Renal cortical epithelial cell (primary cell): ENCODE data around the gene POPDC2. TPM values are rescaled to one million over a fixed set of nuclear protein-coding genes. Genes with fewer than 3 reads are reported as not detected.
A peak's percentile ranks its signal among the peaks of the same experiment; 100 is the strongest.

Source experiments
- DNase-seq: peaks from one replicate; pipeline ENCODE4 v3.0.0-alpha.2; 2011; ENCODE audit warnings: low read depth
- total RNA-seq: library from RNA; depleted of rRNA; stranded (reverse); fragments of >200 nt; gene quantifications from 2 replicates; pipeline ENCODE4 v1.2.3, GENCODE V29; 2014

The POPDC2 gene
- total RNA-seq, 1 donor from 2014 or later, result 0.40 TPM

DNA sequence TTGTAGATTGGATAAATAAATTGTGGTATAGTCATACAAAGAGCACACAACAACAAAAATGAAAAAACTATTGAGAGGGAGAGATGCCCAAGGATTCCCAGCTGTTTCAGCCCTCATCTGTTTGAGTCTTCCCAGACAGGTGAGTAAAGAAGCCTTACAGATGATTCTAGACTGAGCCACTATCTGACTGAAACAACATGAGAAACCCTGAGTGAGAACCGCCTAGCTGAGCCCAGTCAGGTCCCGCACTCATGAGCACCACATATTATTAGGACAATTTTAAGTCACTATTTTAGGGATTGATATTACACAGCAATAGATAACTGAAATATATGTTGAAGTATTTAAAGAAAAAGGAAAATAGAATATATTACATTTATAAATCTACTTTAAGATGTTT is 19.0 kb downstream of the POPDC2 start:
- DNase-seq, result no peak

- no peak for DNase-seq
Observed at GRCh38 chr3:119639494-119640350, 20.7 kb downstream of the POPDC2 start.

DNA sequence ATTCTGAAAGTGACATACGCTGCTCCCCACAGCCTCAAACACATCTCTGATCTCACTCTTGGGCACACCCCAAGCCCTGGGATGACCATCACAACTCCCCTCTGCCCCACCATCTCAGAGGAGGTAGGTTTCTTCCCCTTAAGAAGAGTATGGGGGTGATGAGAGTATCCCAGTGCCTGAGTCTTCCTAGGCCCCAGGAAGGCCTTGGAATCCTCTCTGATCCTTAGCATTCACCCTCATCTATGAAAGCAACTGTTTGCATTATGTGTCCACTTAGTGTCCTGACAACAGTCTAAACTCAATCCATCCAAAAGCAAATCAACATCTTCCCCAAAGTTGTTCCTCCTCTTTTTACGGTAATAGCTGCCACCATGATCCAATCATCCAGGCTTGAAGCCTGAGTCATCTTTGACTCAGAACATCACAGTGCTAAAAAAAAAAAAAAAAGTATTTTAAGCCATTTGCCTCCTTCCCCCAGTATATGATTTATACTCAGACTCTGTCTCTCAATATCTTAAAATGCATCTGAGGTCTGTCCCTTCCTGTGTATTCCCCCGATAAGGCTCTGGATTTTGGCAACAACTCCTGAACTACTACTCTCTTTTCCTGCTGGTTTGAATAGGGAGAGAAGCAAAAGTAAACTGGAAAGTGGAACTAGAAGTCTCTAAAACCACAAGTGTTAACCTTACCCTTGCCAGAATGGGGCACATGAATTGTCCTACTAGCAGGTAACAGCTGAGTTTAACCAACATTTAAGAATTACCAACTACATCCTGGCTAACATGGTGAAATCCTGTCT is 22.5 kb downstream of the POPDC2 start:
- DNase-seq, result peak; percentile 94

DNA sequence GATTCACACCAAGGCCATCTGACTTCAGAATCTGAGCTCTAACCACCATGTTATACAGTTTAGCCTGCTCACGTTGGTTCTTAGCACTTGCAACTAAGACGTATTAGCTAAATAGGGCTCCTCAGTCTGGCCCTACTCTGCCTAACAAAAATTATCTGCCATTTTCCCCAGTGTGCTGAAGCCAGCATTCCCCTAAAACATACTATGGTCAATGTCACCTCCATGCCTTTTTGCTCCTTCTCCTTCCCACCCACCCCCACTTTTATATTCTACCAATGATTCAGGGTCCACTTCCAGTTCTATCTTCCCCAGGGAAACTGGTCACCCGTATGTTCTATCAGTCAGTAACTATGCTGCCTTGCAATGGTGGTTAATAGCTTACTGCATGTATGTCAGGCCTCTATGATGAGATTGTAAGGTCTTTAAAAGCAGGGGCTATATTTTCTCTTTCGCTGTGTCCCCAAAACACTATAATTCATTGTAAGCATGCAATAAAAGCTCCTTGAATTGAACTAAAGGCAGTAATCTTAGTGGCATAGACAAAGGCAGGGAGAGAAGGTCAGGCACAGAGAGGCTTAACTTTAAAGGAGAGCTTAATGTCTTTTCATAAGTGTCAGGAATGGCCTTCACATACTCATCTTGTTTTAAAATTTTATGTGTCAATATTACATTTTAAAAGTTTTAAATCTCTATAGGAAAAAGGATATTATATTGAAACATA is 23.3 kb downstream of the POPDC2 start:
- peak; percentile 77 for DNase-seq

GRCh38 chr3:119636249-119636648 is 24.1 kb downstream of the POPDC2 start:
- DNase-seq, result peak; percentile 87

DNA sequence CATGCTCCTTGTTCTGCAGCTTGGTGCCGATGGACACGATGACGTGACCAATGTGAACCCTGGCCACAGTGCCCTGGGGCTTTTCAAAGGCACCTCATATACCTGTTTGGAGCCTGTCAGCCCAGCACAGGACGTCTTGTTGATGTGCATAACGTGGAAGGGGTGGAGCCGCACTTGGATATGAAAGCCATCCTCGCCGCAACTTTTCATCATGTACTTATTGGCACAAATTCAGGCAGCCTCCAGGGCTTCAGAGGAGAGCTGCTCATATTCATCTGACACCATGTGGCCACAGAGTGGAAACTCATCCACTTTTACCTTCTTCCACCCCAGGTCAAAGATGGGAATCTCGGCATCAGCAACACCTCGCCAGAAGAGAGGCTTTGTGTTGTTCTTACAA is 24.7 kb downstream of the POPDC2 start:
- DNase-seq, result no peak

DNA sequence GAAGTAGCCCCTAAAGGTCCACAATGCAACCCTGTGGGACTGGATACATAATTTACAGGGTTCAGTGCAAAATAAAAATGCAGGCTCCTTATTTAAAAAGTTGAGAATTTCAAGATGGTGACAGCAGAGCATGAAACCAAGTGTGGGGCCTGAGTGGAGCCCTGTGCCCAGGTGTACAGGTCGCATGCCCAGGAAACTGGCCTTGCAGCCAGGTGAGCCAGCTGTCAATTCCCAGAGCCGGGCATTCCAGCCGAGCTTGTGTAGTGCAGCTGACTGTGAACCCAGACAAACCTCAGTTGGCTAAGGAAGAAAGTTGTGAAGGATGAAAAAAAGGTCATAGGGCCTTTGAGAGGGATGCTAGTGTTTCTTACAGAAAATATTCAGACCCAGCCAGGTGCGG is 27.6 kb downstream of the POPDC2 start:
- DNase-seq, result no peak

DNA sequence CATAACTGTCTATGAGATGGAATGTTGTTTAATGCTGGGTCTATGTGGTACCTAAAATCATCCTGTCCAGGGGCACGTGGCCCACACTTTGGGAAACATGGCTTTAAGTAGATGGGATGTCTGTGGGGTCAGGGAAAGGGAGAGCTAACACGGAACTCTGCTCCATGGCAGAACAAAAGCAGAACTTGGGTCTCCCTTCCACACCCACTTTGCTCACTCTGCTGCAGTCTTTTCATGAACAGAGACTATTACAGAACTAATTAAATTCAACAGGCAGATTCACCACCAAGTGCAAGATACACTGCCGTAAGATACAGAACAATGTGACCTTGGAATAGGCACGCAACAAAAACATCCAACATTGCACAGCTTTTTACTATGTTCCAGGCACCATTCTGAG is 28.2 kb downstream of the POPDC2 start:
- no peak for DNase-seq

DNA sequence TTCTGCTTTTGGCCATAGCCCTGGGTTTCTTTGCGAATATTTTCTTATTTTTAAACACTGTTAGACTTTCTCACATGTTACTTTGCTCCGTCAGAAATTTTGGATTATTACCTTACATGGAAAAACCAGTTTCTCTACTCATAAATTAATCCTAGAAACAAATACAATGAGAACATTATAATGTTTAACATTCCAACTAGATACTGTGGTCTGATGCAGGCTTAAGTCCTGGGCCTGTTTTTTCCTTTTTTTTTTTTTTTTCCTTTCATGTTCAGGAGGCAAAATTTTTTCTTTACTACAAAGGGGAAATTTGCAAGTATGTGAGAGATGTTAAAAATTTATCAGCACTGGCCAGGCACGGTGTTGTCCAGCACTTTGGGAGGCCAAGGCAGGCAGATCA is 28.9 kb downstream of the POPDC2 start:
- no peak for DNase-seq

DNA sequence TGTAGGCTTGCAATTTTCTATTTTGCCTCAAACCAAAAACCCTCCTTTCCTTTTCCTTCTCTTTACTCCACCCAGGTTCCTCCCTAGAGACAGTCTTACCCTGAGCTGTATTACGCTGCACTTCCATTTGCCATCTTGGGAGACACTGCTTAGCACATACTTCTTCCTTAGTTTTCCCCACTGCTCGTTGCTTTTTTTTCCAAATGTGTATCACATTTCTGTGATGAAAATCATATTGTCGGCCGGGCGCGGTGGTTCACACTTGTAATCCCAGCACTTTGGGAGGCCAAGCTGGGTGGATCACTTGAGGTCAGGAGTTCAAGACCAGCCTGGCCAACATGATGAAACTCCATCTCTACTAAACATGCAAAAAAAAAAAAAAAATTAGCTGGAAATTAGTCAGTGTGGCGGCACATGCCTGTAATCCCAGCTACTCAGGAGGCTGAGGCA is 29.5 kb downstream of the POPDC2 start:
- no peak for DNase-seq

- peak; percentile 67 for DNase-seq
Observed at GRCh38 chr3:119630128-119630879, 30.1 kb downstream of the POPDC2 start.

DNA sequence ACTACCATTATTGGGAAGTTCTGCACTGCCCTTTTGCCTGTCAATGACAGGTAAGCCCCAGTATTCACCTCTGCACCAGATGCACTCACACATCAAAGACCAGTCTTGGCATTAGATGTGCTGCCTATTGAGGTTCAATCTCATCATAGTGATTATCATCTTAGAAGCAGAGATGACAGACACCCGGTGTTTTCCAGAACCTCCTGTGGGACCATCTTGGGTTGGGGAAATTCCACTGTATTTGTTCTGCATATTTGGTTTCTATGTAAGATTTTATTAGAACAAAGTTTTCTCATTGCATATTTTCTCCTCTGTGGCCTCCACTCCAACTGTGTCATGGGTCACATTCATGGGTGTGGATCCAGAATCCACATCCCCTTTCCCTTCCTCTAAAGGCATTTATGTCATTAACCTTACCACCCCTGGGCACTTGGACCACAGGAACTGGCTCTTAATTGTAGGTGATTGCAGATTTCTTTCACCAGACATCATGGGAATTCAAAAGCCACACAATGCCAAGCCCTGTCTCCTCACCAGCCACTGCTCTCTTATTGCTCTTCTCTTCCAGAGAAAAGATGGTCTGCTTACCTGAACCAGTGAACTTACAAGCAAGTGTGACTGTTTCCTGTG is 31.5 kb downstream of the POPDC2 start:
- DNase-seq, result no peak

- no peak for DNase-seq
Observed at GRCh38 chr3:119628390-119628789, 32.0 kb downstream of the POPDC2 start.

- DNase-seq, result no peak
Observed at GRCh38 chr3:119627461-119627860, 32.9 kb downstream of the POPDC2 start.

GRCh38 chr3:119626196-119626595 is 34.2 kb downstream of the POPDC2 start:
- DNase-seq, result no peak

DNA sequence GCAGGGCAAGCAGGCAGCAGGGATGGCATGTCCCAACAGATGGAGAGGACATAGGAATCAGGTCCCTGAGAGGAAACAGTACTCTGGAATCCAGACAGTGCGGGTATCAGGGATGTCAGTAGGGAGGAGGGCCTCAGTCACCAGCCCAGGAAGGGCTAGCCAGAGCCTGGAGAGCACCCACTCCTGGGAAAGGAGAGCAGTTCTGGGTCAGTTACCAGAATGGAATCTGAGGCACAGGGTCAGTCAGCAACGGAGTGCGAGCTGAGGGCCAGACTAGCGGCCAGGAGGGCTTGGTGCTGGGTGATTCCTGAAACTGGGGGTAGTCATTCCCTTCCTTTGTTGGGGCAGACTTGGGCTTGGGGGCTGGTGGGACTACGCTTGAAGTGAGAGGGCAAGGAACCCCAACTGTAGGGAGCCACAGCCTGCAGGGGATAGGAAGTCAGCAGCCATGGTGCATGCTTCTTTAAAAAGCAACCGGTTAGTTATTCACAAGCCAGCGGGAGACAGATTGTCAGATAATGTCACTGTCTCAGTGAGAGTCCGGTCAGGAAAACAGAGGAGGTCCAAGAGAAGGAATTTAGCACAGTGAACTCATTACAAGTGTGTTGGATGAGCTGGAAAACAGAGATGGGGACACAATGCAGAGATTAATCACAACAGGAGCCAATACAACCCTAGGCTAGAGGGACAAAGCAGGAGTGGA is 34.8 kb downstream of the POPDC2 start:
- DNase-seq, result no peak

DNA sequence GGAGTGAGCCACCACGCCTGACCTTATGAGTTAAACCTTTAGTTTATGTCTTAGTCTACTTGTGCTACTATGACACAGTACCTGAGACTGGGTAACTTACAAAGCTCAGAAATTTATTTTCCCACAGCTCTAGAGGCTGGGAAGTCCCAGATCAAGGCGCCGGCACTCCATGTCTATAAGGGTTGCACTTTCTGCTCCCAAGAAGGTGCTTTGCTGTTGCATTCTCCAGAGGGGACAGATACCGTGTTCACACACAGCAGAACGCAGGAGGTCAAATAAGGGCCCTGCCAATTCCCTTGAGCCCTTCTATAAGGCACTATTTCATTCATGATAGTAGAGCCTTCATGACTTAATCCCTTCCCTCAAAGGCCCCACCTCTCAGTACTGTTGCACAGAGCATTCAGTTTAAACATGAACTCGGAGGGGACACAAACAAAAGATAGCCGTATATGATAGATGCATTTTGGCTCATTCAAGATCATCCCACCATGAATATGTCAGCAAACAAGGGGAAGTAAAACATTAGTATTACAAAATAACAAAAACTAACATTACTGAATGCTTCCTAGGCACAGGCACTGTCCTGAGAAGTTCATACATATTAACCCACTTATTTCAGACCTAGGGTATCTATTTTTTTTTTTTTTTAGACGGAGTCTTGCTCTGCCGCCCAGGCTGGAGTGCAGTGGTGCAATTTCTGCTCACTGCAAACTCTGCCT is 36.2 kb downstream of the POPDC2 start:
- DNase-seq, result no peak

DNA sequence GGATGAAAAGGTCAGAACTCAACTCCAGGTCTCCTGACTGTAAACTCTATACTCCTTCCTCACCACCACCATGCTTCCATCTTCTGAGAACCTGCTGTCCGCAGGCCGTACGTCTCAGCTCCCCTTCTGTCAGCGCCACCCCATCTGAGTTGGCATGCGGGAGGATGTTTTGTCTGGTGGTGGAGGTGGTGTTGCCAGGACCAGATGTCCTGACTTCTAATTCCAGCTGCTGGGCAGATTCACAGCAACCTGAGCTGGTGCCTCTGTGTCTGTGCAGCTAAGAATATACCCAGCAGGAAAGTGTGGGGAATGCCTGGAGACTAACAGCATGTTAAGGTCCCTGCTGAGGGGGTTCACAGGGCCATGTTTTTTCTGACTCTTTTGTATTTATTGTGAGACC is 39.5 kb downstream of the POPDC2 start:
- no peak for DNase-seq

- DNase-seq, result no peak
Observed at GRCh38 chr3:119619094-119619493, 41.3 kb downstream of the POPDC2 start.

- no peak for DNase-seq
Observed at GRCh38 chr3:119616056-119616455, 44.3 kb downstream of the POPDC2 start.
